ENCODE data around the gene NAA16.
"Not testable (repeated sequence)": the region's sequence is repeated elsewhere in the genome, so short reads cannot be mapped to it uniquely, and the experiment has no call there.

The NAA16 gene

DNA sequence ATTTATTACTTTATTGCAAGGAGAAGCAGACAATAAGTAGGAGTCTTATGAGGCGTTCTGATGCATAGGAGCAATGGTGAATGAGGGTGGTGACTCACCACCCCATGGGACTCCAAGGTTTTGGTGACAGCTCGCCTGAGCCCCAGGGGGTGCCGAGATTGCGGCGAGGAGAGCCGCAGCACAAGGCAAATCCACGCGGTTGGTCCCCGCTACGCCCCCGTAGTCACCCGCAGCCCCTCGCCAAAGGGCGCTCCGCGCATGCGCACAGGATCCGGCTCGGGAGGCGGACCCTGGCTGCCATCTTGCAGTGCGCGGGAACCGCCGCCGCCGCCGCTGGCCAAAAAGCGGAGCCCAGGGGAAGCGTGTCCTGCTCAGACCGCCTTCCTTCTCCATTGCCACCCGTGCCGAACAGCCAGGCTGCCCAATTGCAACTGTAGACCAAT is at the start of gene NAA16:
Gene NAA16, plus strand, starts transcription at position 305 of the 443 bp plus-strand sequence. CDS start 262 bp downstream, outside the sequence.
- DNase-seq, result peak; percentile 96

GRCh38 chr13:41263261-41263971 is 47.7 kb upstream of the NAA16 start, which contains the start of gene MTRF1:
TSS of gene MTRF1 (minus strand) at chr13:41263576. CDS start at chr13:41260907, 2,669 bp downstream.
- peak; percentile 81 for DNase-seq

DNA sequence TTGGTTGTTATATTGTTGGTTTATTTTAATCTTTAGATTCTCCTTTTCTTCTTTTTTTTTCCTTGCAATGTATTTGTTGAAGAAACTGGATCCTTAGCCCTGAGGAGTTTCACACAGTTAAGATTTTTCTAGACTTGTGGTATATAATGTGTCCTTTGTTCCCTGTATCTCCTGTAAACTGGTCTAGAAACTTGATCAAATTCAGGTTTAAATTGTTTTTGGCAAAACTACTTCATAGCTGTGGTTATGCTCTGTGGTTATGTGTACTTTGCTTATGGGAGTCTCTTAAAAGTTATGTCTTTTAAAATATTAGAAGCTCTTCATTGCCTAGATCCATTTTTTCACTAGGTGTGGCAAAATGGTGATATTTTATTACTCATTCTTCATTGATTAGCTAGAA is 44.0 kb upstream of the NAA16 start:
- no peak for DNase-seq

DNA sequence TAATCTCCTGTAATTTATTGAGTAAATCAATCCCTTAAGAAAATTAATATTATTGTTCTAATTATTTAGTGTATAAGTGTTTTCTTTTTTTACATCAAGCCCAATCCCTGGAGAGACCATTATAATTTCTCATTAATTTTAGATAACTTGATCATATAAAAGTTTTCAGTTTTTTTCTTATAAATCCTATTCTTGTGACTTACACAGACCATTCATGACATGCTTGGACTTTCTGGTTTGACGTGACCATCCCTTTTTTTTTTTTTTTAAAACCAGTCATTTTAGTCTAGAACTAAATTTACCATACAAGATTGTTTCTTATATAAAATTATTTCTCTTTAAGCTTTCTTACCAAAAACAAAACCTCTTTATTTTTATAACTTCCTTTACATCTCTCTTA is 42.3 kb upstream of the NAA16 start:
- no peak for DNase-seq

- no peak for DNase-seq
These were observed 39.4 kb upstream of the NAA16 start for GRCh38 chr13:41271456-41272285.

DNA sequence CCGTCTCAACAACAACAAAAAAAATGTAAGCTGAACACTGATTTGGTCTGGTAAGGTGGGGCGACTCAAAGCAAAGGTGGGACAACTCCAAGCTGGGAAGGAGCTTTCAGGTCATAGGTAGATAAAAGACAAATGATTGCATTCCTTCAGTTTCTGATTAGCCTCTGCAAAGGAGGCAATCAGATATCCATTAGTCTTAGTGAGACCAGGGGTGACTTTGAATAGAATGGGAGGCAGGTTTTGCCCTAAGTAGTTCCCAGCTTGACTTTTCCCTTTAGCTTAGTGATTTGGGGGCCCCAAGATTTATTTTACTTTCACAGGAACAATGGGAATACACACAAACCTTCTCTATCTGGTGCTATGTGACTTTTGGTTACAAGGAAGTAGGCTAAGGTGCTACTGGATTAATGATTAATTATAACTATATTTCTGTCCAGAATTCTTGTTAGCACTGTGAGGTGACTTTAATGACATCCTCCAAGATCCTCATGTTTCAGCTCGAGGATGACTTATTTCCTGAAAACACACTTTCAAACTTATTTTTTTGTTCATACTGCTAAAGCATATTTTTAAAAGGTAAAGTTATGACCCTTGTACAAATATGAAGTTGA is 37.1 kb upstream of the NAA16 start:
- no peak for DNase-seq

DNA sequence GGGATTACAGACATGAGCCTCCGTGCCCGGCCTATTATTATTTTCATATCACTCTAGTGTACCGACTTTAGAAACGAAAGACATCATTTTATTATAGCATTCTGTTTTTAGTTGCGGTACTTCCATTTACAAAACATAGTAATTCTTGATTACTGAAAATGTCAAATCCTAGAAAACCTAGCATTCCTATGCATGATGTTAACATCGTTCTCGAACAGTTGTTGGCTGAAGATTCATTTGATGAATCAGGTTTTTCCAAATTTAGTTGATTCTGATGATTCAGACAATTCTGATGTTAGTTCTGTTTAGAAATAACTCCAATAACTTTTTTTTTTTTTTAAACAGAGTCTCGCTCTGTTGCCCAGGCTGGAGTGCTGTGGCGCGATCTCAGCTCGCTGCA is 36.2 kb upstream of the NAA16 start:
- no peak for DNase-seq

GRCh38 chr13:41276824-41277223 is 34.2 kb upstream of the NAA16 start:
- no peak for DNase-seq

GRCh38 chr13:41279156-41279555 is 31.9 kb upstream of the NAA16 start:
- DNase-seq, result not testable (repeated sequence)

GRCh38 chr13:41282129-41282571 is 28.9 kb upstream of the NAA16 start:
- DNase-seq, result no peak

DNA sequence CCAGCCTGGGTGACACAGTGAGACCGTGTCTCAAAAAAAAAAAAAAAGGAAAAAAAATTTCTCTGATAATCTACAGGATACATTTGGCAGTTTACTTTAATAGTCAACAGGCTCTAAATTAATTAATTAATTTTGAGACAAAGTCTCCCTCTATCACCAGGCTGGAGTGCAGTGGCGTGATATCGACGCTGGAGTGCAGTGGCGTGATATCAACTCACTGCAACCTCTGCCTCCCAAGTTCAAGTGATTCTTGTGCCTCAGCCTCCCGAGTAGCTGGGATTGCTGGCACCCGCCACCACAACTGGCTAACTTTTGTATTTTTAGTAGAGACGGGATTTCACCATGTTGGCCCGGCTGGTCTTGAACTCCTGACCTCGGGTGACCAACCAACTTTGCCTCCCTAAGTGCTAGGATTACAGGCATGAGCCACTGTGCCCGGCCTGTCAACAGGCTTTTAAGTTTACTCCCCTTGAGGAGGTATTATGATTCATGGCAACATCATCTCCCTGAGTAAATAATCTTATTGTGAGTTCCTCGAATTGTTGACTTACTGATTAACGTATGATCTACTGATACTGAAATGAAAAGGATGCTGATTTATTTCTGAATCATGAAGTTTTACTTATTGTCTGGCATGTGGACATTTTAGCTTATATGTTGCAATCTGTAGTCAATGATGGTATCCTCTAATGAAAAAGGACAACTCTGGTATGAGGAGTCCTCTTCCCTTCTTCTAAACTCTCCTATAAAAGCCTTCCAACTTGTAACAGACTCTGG is 26.4 kb upstream of the NAA16 start:
- no peak for DNase-seq

- peak; percentile 4 for DNase-seq
These were observed 24.7 kb upstream of the NAA16 start for GRCh38 chr13:41286370-41286769.

- no peak for DNase-seq
These were observed 21.6 kb upstream of the NAA16 start for GRCh38 chr13:41289463-41289881.

DNA sequence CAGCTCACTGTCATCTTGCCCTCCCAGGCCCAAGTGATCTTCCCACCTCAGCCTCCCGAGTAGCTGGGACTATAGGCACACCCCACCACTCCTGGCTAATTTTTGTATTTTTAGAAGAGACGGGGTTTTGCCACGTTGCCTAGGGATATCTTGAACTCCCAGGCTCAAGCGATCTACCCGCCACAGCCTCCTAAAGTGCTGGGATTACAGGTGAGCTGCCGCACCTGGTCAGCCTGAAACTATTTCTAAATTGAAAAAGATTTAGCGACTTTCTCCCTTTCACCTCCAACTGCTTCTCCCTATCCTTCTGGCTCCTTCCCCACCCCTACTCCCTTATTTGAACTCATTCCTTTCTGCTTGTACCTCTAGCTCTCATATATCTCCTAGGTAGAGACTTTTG is 19.8 kb upstream of the NAA16 start:
- DNase-seq, result no peak

DNA sequence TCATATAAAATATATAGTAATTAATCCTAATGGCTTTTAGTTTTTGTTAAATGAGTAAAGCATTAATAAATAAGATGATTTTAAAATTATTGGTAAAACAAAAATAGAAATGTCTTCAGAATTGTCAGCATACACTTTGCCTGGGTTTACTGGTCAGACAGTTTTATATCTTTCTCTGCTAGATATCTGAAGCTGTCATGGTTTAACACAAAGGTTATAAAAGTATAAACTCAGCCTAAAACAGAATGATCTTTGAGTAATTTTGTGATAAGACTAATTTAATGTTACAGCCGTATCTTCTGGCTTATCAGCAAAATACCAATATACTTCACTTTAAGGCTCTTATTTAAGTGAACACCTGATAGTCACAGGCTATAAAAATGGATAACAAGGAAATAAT is 17.8 kb upstream of the NAA16 start:
- no peak for DNase-seq

GRCh38 chr13:41294914-41295313 is 16.2 kb upstream of the NAA16 start:
- no peak for DNase-seq

GRCh38 chr13:41295973-41296372 is 15.1 kb upstream of the NAA16 start:
- no peak for DNase-seq

DNA sequence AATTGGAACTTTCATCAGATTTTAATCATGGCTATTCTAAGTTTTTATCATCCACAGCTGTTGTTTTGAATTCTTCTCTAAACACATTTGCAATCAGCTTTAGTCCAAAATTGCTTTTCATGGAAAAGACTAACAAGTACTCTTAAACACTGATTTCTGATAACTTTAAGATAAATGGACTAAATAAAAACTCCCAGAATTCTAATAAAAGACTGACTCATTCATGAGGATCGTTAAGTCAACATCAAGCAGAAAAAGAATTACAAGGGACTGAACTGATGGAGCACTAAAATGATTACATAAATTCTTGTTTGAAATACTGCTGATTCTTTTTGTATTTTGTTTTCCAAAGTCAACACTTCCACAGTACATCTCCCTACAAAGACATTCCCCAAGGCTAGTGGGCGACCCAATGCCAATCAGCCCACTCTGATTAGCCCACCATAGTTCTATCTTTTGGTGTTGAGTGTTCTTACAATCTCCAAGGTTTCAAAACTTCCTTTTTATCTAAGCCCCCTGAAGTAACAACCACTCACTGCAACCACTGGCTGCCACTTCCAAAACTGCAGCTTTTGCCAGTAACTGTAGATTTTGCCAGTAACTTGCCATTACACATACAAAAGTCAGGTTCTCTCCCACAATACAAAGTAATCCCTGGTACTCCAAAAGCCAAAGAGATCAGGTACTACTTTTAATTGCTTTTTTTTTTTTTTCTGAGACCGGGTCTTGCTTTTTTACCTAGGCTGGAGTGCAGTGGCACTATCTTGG is 14.0 kb upstream of the NAA16 start:
- DNase-seq, result no peak

- no peak for DNase-seq
These were observed 11.6 kb upstream of the NAA16 start for GRCh38 chr13:41299316-41300094.

DNA sequence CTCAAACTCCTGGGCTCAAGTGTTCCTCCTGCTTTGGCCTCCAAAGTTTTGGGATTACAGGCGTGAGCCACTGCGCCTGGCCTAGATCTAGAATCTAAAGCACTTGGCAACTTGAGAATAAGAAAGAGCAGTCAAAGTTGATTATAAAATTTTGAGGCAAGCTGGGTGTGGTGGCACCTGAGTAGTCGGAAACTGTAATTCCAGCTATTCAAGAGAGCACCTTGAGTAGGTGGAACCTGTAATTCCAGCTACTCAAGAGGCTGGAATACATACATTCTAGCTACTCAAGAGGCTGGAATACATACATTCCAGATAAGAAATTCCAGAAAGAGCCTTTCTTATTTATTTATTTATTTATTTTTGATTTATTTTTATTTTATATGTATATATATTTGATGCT is 8.3 kb upstream of the NAA16 start:
- no peak for DNase-seq

GRCh38 chr13:41304551-41304950 is 6.5 kb upstream of the NAA16 start:
- DNase-seq, result no peak

All from activated CD4-positive, alpha-beta T cell treated with anti-CD3 and anti-CD28 coated beads, Interleukin-2, amount 50 U/mL, for 16 hours (primary cell).